NCI-H748 (cell line): ENCODE measurements around the gene ACP7.
"Not testable (repeated sequence)": the region's sequence is repeated elsewhere in the genome, so short reads cannot be mapped to it uniquely, and the experiment has no call there.

Experiments
- DNase-seq: peaks from one replicate; lab custom pipeline; 2025; ENCODE audit not compliant: unreplicated experiment; lab: John Stamatoyannopoulos, UW

Gene ACP7, protein sequence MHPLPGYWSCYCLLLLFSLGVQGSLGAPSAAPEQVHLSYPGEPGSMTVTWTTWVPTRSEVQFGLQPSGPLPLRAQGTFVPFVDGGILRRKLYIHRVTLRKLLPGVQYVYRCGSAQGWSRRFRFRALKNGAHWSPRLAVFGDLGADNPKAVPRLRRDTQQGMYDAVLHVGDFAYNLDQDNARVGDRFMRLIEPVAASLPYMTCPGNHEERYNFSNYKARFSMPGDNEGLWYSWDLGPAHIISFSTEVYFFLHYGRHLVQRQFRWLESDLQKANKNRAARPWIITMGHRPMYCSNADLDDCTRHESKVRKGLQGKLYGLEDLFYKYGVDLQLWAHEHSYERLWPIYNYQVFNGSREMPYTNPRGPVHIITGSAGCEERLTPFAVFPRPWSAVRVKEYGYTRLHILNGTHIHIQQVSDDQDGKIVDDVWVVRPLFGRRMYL

DNA sequence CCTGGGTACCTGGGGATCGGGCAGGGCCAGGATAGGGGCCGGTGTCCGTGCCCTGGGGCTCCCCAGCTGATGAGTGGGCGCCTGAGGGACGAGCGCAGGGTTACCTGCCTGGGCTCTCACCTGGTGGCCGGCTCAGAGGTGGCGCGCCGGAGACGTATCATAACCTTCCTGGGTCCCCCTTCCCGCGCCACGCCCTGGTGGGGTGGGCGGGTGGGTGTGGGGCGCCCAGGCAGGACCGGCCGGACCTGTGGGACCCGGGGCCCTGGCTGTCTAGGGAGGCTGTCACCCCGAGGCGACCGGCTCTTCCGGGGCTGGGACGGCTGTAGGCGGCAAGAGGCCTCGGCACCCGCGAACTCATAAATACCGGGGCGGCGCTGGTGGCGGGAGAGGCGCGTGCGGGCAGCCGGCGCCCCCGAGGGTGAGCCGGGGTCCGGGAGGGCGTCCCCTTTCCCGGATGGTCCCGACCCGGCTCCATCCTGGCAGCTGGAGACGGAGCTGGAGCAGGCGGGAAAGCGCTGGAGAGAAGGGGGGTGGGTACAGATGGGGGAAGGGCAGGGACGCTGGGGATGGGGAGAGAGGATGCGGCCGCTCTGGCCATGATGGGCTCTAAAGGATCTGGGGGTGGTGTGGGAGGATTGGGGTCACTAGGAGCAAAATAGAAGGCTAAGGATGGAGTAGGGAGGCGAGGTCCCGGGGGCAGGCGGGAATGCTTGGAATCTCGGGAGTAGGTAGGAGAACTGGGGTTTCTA, at the start of gene ACP7:
ACP7 (plus strand) TSS at position 386 of the 749 bp plus-strand sequence. CDS start 902 bp downstream, outside the sequence.
- DNase-seq = peak; percentile 51

DNA sequence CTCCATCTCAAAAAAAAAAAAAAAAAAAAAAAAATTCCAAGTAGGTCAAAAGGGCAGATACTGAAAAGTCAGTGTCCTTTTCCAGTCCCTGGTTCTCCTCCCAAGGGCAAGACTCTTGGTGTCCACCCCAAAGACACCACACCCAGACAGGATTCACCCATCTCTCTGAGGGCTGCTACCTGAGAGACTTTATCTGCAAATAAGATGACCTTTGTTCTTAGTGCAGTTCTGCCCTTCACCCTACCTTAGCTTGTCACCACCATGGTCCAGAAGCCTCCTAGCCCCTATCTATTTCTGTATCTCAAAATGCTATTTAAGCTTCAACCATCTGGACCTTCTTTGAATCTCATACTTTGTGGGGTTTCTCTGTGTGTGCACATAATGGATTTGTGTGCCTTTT, 47.6 kb upstream of the ACP7 start:
- DNase-seq = no peak

DNA sequence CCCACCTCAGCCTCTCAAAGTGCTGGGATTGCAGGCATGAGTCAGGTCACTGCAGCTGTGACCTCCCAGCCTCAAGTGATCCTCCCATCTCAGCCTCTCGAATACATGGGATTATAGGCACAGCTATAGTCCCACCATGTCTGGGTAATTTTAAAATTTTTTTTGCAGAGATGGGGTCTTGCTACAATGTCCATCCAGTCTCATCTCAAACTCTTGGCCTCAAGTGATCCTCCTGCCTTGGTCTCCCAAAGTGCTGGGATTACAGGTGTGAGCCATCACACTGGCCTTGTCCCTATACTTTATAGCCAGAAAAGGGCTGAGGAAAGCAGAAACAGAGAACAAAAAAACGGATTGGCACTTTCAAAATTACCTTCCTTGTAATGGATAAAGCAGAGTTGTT, 47.0 kb upstream of the ACP7 start:
- no peak for DNase-seq

DNA sequence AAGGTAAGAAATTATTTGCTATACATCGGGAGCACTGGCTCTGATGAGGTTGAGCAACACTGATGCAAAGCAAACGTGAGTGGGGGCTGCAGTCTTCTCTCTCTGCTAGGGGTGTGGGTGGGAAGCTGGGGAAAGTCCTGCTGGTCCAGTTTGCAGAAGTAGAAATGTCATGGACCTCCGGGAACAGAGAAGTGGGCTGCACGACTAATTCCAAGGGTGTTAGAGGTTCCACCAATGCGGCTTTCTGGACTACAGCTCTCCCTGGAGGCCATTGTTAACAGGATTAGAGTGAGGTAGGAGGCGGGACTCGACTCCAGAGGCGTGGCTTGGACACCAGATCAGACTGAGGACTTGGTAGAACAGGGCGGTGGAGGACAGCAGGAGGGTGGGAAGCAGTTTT, 46.1 kb upstream of the ACP7 start:
- peak; percentile 59 for DNase-seq

DNA sequence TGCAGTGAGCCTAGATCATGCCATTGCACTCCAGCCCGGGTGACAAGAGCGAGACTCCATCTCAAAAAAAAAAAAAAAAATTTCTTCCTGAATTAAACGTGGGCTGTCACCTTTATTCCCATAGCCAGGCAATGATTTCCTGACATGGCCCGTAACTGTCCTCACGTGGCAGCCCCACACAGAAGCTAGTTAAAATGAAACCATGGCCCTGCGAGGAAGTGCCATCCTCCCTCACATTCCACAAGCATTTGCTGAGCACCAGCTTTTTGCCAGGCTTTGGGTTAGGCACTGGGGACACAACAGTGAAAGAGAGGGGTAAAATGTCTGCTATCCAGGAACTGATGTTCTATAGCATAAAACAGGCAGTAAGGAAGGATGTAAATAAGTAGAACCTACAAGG, 38.7 kb upstream of the ACP7 start:
- DNase-seq = no peak

DNA sequence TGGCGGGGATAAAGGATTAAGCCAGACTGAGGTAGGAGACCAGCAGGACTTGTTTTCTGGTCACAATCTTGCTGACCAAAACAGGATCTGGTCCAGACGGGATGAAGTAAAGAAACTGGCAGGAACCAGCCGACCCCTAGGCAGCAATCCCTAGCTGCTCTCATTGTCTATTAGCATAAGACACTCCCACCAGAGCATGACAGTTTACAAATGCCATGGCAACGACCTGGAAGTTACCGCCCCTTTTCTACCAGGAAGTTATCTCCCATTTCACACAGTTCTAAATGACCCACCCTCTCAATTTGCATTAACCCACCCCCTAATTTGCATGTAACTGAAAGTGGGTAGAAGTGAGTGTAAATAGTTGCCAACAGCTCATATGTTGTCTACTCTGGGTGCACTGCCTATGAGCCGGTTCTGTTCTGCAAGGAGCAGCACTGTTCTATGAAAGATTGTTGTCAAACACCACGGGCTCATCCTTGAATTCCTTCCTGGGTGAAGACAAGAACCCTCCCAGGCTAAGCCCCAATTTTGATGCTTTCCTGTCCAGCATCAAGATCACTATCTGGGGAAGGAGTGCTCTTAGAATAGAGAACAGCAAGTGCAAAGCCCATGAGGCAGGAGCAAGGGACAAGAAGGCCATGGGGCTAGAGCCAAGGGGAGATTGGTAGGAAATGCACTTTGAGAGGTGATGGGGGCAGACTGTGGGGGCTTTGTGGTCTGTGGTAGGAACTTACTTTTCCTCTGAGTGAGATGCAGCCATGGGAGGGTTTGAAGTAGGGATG, 37.9 kb upstream of the ACP7 start:
- DNase-seq = peak; percentile 17

DNA sequence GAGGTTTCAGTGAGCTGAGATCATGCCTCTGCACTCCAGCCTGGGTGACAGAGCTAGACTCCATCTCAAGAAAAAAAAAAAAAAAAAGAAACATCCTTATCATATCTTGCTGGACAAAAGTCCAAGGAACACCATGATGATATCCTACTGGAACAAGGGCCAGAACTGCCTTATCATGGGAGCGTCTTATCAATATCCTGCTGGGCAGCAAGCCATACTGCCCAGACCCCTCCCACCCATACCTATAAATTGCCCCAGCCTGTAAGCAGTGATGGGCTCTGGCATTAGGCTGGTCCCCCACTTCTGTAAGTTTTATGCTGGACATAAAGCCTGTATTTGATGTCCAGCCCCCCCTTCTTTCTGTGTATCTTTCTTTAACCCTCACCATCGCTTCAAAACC, 37.1 kb upstream of the ACP7 start:
- no peak for DNase-seq

DNA sequence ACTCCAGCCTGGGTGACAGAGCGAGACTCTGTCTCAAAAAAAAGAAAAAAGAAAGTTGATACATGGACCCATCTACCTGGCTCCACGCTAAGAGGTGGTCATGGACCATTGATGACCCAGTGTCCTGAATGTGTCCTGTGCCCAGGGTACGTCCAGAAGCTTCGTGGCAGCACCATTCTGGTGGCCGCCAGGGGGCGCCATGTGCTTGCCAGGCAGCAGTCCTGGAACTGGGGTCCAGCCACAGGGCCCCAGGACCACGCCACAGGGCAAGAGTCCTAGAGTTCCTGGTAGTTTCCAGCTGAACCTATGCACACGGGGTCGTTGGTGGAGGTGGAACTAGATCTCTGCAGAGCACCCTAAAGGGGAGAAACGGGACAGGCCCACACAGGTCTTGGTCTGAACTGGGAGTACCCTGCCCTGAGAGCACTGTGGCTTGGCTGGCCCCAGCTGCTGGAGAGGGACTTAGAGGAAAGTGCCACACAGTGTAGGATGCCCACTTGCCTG, 31.9 kb upstream of the ACP7 start:
- DNase-seq = peak; percentile 74

DNA sequence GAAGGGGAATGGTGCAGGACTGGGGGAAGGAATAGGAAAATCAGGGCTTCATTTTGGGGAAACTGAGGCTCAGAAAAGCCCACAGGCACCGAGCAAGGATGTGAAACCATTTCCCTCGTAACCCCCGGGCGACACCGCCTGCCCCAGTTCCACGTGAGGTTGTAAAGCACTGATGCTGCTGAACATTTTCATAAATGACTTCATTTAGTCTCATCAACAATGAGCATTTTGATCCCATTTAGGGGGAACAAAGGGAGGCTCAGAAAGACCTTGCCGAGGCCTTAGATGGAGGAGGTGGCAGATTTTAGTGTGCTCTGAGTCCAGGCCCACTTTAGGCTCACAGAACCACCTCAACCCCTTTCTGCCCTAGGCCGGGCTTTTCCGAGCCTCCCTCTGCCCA, 31.3 kb upstream of the ACP7 start:
- no peak for DNase-seq

DNA sequence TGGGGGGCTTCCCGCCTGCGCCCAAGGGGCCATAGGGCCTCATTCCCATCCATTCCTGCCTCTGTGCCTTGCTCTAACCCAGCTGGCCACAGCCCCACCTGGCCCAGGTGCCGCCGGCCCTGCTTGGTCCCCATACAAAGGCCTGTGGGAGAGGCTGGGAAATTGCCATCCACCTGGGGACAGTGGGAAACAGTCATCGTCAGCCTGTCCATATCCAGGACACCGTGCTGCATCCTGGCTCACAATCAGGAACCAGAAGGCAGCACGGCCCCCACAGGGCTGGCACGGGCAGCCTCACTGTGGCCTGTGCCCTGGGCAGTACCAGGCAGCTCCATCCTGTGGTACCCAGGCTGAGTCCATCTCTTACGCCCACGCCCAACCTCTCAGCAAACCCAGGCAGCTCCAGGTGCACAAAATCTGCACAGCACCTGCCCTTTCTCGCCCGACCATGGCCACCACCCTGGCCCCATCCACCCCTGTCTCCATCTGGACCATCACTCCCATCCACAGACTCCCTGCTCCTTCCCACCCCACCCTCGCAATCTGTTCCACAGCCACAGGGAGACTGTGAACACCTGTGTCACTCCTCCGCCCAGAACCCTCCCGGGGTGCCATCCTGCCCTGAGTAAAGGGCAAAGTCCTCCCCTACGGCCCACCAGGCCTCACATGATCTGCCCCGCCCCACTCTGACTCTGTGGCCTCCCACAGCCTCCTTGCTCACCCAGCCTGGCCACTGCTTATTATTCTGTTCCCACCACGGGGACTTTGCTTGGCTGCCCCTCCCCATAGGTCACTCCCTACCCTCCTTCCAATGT, 30.7 kb upstream of the ACP7 start:
- DNase-seq = no peak

DNA sequence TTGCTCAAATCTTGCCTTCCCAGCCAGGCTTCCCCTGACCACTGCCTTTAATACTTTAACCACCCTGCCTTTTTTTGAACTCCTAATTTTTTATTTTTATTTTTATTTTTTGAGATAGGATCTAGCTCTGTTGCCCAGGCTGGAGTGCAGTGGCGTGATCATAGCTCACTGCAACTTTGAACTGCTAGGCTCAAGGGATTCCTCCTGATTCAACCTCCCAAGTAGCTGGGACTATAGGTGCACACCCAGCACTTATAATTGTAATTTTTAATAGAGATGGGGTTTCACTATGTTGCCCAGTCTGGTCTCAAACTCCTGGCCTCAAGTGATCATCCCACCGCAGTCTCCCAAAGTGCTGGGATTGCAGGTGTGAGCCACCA, 30.1 kb upstream of the ACP7 start:
- DNase-seq = no peak

DNA sequence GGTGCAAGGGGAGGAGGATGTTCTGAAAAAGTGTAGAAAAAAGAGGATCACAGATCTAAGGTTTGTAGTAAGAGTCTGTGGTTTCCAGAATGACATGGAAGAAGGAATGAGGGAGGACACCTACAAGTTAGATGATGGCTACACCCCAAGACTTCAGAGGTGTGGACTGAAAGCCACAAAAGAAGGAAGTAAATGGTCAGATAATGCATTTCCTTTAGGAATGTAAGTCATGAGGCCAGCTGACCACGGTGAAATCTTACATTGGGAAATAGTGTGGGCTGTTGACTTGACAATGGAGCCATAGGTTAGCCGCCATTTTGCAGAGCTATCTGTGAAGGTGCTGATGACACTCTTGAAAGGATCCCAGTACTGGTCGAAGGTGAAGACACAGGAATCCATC, 26.6 kb upstream of the ACP7 start:
- DNase-seq = no peak

DNA sequence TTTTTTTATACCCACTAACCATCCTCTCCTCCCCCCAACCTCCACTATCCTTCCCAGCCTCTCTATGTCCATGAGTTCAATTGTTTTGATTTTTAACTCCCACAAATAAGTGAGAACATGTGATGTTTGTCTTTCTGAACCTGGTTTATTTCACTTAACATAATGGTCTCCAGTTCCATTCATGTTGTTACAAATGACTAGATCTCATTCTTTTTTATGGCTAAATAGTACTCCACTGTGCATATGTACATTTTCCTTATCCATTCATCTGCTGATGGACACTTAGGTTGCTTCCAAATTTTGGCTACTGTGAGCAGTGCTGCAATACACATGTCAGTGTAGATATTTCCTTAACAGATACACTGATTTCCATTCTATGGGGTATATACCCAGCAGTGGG, 24.9 kb upstream of the ACP7 start:
- DNase-seq = no peak

DNA sequence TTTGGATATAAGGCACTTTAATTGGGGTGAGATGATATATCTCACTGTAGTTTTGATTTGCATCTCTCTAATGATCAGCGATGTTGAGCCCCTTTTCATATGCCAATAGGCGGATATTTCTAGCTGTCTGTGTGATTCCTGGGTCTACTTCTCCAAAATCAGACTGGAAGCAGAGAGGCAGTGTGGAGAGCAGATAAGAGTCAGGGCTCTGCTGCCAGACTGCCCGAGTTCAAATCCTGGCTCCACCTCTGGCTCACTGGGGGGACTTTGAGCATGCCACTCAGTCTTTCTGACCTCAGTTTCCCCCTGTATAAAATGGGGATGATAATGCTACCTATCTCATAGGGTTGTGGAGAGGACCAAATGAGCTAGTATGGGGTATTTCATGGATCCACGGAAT, 24.0 kb upstream of the ACP7 start:
- no peak for DNase-seq

DNA sequence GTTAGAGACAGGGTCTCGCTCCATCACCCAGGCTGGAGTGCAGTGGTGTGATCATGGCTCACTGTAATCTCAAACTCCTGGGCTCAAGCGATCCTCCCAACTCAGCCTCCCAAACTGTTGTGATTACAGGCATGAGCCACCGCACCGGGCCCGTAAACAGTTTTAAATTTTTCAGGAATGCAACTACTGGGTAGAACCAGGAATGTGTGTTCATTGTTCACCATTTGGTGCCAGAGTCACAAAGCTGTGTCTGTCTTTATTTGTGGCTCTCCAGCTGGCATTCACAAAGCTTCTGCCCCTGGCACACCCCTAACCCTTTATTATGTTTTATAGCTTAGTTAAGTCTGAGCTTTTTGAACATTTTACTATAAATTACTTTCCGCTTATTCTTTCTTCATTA, 19.8 kb upstream of the ACP7 start:
- DNase-seq = no peak

DNA sequence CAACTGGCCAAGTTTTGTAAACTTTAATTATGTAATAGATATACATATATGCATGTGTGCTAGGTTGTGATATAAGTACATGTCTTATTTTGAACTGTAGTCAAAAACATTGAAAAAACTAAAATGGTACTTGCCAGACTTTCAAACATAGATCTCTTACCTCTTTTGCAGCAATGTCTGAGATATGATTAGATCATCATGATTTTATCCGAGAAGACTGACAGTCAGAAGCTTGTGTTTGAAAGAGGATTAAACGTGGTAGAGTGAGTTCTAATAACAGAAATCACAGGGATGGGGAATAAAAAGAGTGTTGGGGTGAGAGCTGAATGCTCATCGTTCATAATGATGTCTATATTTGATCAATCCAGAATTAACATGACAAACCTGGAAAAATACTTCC, 18.2 kb upstream of the ACP7 start:
- DNase-seq = no peak

DNA sequence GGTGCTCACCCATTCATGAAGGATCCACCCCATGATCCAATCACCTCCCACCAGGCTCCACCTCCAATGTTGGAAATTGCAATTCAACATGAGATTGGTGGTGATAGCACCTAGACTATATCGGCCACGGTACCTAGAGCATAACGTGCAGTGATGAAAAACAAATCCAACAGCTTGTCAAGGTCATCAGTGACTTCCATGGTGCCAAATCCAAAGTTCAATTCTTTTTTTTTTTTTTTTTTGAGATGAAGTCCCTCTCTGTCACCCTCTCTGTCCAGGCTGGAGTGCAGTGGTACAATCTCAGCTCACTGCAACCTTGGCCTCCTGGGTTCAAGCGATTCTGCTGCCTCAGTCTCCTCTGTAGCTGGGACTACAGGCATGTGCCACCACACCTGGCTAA, 17.1 kb upstream of the ACP7 start:
- no peak for DNase-seq

DNA sequence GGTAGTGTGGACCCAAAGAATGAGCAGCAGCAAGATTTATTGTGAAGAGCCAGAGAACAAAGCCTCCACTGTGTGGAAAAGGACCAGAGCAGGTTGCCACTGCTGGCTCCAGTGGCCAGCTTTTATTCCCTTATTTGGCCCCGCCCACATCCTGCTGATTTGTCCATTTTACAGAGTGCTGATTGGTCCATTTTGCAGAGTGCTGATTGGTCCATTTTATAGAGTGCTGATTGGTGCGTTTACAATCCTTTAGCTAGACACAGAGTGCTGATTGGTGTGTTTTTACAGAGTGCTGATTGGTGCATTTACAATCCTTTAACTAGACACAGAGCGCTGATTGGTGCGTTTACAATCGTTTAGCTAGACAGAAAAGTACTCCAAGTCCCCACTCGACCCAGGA, 15.9 kb upstream of the ACP7 start:
- DNase-seq = not testable (repeated sequence)

DNA sequence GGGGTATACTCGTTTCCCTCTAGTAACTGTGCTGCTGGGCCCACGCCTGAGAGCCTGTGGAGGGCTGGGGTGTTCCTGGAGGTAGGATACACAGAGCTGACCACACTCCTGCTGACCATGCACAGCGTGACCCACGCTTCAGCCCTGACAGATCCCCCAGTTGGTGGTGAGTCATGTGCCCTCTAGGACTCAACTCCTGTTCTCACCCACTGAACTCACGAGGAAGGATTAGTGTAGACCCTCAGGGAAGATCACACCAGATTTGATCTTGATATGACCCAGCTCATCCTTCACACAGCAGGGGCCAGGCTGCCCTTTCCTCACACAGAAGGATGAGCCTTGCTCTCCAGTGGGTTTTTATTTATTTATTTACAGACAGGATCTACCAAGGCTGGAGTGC, 13.3 kb upstream of the ACP7 start:
- DNase-seq = no peak

DNA sequence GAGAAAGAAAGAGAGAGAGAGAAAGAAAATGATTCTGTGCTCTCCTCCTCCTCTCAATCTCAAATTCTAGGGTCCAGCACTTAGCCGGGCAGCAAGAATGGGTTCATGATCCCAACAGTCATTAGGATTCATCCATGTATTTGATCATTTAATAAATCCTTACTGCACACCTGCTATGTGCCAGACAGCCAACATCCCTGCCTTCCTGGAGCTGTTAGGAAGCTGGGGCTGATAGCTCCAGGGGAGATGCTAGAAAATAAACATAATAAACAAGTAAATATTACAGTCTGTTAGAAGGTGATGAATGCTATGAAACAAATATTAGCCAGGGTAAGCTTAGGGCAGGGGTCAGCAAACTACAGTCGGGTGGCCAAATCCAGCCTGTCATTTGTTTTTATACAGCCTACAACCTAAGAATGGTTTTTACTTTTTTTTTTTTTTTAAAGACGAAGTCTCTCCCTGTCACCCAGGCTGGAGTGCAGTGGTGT, 9.9 kb upstream of the ACP7 start:
- no peak for DNase-seq

DNA sequence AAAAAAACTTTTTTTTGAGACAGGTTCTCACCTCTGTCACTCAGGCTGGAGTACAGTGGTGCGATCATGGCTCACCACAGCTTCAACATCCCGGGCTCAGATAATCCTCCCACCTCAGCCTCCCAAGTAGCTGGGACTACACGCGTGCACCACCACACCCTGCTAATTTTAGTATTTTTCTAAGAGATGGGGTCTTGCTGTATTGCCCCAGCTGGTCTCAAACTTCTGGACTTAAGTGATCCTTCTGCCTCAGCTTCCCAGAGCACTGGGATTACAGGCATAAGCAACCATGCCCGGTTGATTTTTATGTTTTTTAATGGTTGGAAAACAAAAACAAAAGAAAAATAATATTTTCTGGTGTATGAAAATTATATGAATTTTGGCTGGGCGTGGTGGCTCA, 9.2 kb upstream of the ACP7 start:
- DNase-seq = no peak
